ENCODE results near the gene CDC6. TPM values are rescaled to one million over a fixed set of nuclear protein-coding genes. Genes with fewer than 3 reads are reported as not detected.

The CDC6 gene
- total RNA-seq, 2 donors from 2014 or later: 0.71 to 6.8 TPM

DNA sequence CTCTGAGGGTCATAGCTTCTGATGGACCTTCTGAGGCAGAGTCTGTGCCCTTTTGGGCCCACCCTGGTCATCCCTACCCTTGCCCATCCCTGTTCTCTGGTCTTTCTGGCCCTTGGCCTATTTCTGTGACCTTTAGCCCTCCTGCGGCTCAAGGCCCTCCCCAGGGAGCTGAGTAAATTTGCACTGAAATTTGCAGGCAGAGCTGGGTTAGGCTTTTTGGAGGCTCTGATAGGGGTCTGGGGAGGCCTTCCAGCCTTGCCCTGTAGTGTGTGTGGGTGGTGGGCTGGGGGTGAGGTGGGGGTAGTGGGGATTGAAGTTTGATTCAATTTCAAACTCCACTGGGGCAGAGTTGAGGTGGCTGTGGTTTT lies 39.1 kb downstream of the CDC6 start:
- DNase-seq (ENCODE audit: low spot score): no peak
- peaks cover 86 to 99% of the 10 kb centered on the region in 2 donors for H3K4me1 ChIP-seq (ENCODE audit: control insufficient read depth in 1 of 2, low read depth in 2 of 2)

DNA sequence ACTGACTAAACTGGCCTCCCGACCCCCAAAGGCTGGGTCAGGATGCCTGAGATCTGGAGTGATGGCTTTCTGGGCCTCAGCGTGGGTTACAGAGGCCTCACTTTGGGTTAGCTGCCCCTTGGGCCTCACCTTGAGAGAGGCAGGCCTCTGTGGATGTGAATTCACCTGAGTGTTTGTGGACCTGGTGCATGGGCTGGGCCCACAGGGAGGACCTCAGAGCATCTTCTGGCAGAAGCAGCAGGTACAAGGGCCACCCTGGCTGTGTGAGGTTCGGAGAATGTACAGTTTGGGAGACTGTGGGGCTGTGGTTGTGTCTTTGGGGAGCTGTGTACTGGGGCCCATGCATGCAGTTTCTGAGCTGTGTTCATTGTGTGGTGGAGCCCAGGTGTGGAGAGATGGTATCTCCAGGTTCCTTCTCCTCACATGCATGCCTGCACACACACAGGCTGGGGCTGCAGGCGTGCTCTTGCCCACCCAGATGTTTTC lies 39.6 kb downstream of the CDC6 start:
- Histone ChIP-seq H3K4me3 (peak overlapping the region; percentile 29), H3K4me1 (ENCODE audit: control insufficient read depth in 1 of 2, low read depth in 2 of 2) (peaks cover 86 to 99% of the 10 kb centered on the region in 2 donors), H3K27ac (peak overlapping the region; percentile 60 to 67), H3K9me3 (no peaks in the 10 kb centered on the region), H3K36me3 (no peaks in the 10 kb centered on the region), H3K27me3 (replicated peaks; ENCODE audit: insufficient read depth) (no peaks in the 10 kb centered on the region)
- DNase-seq (ENCODE audit: low spot score) (no peak), ATAC-seq (ENCODE audit: insufficient number of reproducible peaks, low FRiP score, low read depth) (no peak)
- TF ChIP-seq, protein P1, sequence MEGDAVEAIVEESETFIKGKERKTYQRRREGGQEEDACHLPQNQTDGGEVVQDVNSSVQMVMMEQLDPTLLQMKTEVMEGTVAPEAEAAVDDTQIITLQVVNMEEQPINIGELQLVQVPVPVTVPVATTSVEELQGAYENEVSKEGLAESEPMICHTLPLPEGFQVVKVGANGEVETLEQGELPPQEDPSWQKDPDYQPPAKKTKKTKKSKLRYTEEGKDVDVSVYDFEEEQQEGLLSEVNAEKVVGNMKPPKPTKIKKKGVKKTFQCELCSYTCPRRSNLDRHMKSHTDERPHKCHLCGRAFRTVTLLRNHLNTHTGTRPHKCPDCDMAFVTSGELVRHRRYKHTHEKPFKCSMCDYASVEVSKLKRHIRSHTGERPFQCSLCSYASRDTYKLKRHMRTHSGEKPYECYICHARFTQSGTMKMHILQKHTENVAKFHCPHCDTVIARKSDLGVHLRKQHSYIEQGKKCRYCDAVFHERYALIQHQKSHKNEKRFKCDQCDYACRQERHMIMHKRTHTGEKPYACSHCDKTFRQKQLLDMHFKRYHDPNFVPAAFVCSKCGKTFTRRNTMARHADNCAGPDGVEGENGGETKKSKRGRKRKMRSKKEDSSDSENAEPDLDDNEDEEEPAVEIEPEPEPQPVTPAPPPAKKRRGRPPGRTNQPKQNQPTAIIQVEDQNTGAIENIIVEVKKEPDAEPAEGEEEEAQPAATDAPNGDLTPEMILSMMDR (IDR thresholded peaks at IDR 0.05): no peak

More for the DNA sequence above, 39.1 kb downstream of the CDC6 start:
- no peaks in the 10 kb centered on the region for H3K36me3 ChIP-seq
- H3K27ac ChIP-seq: peak overlapping the region; percentile 60 to 67
- H3K4me3 ChIP-seq: peak overlapping the region; percentile 29
- TF ChIP-seq, protein P1 (IDR thresholded peaks at IDR 0.05): no peak
- no peaks in the 10 kb centered on the region for H3K9me3 ChIP-seq
- no peak for ATAC-seq (ENCODE audit: insufficient number of reproducible peaks, low FRiP score, low read depth)
- no peaks in the 10 kb centered on the region for H3K27me3 ChIP-seq (replicated peaks; ENCODE audit: insufficient read depth)

DNA sequence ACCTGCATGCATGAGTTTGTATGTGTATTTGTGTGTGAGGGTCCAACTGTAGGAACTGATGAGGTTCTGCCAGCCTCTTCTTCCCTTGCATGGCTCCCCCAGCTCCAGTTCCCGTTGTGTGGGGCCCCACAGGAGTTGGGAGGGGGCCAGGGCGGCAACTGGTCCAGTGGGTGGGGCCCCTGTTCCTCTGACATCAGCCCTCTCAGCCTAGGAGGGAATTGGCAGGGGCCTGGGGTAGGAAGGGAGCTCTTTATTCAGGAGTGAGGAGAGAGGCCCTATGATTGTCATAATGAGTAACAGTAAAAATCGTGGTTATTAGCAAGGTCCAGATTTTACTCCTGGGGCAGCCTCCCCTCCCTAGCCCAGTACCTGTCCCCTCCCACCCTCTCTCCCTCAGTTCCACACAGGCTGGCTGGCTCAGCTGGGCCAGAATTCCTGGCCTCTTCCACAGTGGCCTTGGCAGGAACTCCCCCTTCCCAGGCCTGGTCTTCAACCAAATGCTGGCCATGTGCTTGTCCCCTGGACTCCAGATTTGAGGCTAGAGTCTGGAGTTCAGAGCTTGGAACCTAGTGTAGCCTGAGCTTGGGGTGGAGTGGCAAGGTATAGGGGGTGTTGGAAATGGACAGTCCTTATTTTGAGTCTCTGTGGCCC lies 40.2 kb downstream of the CDC6 start:
- Histone ChIP-seq H3K27me3 (replicated peaks; ENCODE audit: insufficient read depth) (no peaks in the 10 kb centered on the region), H3K9me3 (no peaks in the 10 kb centered on the region), H3K27ac (peak overlapping the region; percentile 60 to 67), H3K4me1 (ENCODE audit: control insufficient read depth in 1 of 2, low read depth in 2 of 2) (peaks cover 91 to 99% of the 10 kb centered on the region in 2 donors), H3K4me3 (no peak overlapping the region), H3K36me3 (no peaks in the 10 kb centered on the region)
- TF ChIP-seq, protein P1 (IDR thresholded peaks at IDR 0.05): no peak
- ATAC-seq (ENCODE audit: insufficient number of reproducible peaks, low FRiP score, low read depth): no peak
- DNase-seq (ENCODE audit: low spot score): no peak

DNA sequence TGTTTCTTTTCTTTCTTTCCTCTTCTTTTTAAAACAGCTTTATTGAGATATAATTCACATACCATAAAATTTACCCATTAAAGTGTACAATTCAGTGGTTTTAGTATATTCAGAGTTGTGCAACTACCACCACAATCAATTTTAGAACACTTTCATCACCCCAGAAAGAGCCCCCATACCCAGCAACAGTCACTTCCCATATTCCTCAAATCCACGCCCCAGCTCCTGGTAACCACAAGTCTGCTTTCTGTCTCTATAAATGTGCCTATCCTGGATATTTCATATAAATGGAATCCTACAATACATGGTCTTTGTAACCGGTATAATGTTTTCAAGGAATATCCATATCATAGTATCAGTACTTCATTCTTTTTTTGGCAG lies 40.7 kb downstream of the CDC6 start:
- TF ChIP-seq, protein P1 (IDR thresholded peaks at IDR 0.05): no peak
- DNase-seq (ENCODE audit: low spot score): no peak
- H3K4me3 ChIP-seq: no peak overlapping the region
- no peaks in the 10 kb centered on the region for H3K27me3 ChIP-seq (replicated peaks; ENCODE audit: insufficient read depth)
- peak overlapping the region; percentile 60 to 67 for H3K27ac ChIP-seq
- H3K4me1 ChIP-seq (ENCODE audit: control insufficient read depth in 1 of 2, low read depth in 2 of 2): peaks cover 91 to 99% of the 10 kb centered on the region in 2 donors
- ATAC-seq (ENCODE audit: insufficient number of reproducible peaks, low FRiP score, low read depth): no peak
- H3K9me3 ChIP-seq: no peaks in the 10 kb centered on the region
- H3K36me3 ChIP-seq: no peaks in the 10 kb centered on the region

DNA sequence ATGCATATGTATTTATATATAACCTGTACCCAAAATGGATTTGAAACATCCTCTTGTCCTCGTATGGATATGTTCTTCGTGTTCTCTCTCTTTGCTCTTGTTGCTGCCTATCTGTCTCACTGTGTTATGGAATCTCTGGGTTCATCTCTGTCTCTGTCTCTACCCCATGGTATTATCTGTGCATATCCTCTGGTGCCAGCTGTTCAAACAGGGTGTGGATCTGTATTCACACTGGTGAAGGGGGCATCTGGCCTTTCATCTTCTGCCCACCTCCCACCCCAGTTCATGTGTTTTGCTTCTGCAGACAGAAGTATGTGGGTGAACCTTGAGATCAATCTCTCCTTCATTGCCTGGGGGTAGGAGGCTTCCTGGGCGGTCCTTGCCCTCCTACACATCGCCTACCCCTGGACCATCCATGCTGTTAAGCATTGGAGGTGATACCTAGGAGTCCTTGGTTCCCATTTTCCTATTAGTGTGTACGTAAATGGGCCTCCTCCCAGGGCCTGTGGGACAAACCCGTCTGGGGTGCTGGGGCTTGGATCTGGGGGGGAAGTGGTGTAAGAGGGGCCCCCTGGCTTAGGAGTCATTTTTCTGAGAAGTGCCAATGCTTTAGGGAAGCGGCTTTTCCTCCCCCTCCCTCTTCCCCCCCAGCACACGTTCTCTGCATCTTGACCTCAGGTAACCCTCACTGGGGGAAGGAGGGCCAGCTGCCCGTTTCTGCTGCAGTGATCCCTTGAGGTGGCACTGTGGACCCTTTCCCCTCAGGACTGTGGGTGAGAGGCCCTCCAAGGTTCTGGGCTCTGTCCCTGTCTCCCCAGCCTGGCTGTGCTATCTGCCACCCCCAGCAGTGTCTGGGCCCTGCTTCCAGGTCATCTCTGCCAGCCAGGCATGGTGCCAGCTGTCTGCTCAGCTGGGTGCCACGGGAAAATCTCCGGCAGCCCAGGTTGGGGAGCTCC lies 42.4 kb downstream of the CDC6 start:
- ATAC-seq (ENCODE audit: insufficient number of reproducible peaks, low FRiP score, low read depth) (no peak), DNase-seq (ENCODE audit: low spot score) (no peak)
- peak overlapping the region; percentile 33 for H3K4me3 ChIP-seq
- TF ChIP-seq, protein P1 (IDR thresholded peaks at IDR 0.05): no peak
- H3K9me3 ChIP-seq: no peaks in the 10 kb centered on the region
- no peaks in the 10 kb centered on the region for H3K27me3 ChIP-seq (replicated peaks; ENCODE audit: insufficient read depth)
- no peaks in the 10 kb centered on the region for H3K36me3 ChIP-seq
- peaks cover 94 to 100% of the 10 kb centered on the region in 2 donors for H3K4me1 ChIP-seq (ENCODE audit: control insufficient read depth in 1 of 2, low read depth in 2 of 2)
- peak overlapping the region; percentile 70 to 71 for H3K27ac ChIP-seq

Measured in thoracic aorta (tissue), 2 donors.